ENCODE measurements around the gene HPCAL1. TPM values are rescaled to one million over a fixed set of nuclear protein-coding genes. Genes with fewer than 3 reads are reported as not detected.
"Not testable (repeated sequence)": the region's sequence is repeated elsewhere in the genome, so short reads cannot be mapped to it uniquely, and the experiment has no call there.

The HPCAL1 gene
- total RNA-seq, 2 experiments from 2014 or later = 109 to 114 TPM

DNA sequence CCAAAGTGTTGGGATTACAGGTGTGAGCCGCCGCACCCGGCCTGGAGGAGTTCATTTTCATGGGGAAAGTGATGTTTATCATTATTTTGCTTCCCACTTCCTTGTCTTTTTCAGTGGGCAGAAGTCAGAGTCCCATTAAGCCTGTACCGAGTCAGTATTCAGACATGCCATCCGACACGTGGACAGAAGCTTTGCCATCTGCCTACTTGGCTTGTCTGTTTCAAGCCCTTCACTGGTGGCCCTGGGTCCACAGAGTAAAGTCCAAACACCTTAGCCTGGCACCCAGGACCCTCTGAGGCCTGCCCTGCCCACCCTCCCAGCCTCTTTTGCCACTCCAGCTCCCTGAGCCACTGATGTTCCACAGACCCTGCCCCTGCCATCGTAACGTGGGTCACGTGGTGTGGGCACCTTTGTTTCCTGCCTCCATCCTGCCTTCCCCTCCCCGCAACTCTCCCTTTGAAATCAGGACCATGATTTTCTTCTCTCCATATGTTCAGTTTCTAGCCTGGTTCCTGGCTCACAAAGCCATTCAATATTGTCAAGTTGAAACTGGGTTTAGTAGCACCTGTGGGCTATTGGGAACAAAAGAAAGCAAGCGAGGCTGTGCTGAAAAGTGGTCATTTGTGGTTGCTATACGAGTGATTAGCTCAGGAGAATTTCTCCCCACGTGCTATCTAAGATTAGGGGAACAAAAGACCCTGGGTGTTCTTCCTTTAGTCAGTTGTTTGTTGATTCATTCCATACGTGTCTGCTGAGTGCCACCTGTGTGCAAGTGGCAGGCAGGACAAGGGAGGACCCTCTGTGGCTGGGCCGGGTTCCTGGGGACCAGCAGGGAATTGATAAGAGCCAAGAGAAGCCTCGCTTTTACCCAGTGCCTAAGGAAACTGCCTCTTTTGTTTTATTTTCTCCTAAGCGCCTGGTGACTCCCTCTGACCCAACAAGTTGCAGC is 150.5 kb downstream of the HPCAL1 start:
- Mint-ChIP-seq H3K9me3 (ENCODE audit: low read depth) (no peaks in the 10 kb centered on the region), H3K36me3 (ENCODE audit: low read depth) (peaks cover 4% of the 10 kb centered on the region), H3K4me1 (peaks cover 20% of the 10 kb centered on the region), H3K27me3 (no peaks in the 10 kb centered on the region), H3K4me3 (no peak overlapping the region), H3K27ac (no peak overlapping the region)
- ATAC-seq (no peak), DNase-seq (no peak)
- ChIA-PET POLR2A (no interaction called here), CTCF (no interaction called here)
- intact Hi-C loops (cut with DNase I, micrococcal nuclease) = no loop called here

DNA sequence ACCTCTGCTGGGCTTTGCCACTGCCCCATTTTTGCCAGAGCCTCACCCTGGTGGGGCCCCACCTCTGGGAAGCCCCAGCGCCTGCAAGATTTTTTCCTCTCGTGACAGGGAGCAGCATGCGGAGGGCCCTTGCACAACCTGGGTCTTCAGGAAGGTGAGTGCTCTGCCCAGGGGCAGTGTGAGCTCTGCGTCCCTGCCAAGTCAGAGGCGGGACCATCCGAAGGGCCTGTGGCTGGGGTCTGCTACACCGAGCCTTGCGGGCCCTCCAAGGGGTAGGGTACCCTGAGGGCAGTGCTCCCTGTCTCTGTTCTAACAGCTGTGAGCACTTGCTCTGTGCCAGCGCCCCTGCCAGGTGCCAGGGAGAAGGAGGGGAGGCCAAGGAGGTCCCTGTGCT is 151.2 kb downstream of the HPCAL1 start:
- CTCF ChIA-PET = no interaction called here
- POLR2A ChIA-PET = no interaction called here
- Mint-ChIP-seq H3K27ac (no peak overlapping the region), H3K36me3 (ENCODE audit: low read depth) (peaks cover 4% of the 10 kb centered on the region), H3K27me3 (peaks cover under 1% of the 10 kb centered on the region), H3K4me3 (no peak overlapping the region), H3K4me1 (peaks cover 20% of the 10 kb centered on the region), H3K9me3 (ENCODE audit: low read depth) (no peaks in the 10 kb centered on the region)
- ATAC-seq (no peak), DNase-seq (no peak)
- intact Hi-C loops (cut with DNase I, micrococcal nuclease) = no loop called here

DNA sequence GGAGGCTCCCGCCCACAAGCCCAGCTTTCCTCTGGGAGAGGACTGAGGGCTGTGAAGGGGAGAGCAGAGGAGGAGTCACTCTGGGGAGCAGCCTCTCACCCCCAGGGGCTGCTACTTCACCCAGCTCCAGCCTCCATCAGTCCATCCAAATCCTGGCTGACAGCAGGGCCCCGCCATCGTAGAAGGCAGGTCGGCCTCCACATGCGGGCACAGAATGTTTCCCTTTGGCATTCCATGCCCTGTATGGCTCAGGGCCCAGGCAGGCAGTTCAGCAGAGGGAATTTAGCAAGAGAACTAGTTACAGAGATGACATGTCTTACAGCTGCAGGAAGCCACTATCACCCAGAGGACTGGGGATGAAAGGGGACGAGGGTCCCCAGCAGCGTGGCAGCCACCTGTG is 151.8 kb downstream of the HPCAL1 start:
- DNase-seq (no peak), ATAC-seq (no peak)
- no peak overlapping the region for H3K27ac Mint-ChIP-seq
- peaks cover 4% of the 10 kb centered on the region for H3K36me3 Mint-ChIP-seq (ENCODE audit: low read depth)
- intact Hi-C loops (cut with DNase I, micrococcal nuclease) = no loop called here
- ChIA-PET CTCF (interaction anchor here (0.5 kb wide), 1 partner anchor 120 kb away, joined by 3 read pairs; no protein-coding TSS in a partner anchor), POLR2A (interaction anchor here (0.5 kb wide), 1 partner anchor 223 kb away, joined by 3 read pairs; no protein-coding TSS in a partner anchor)
- H3K27me3 Mint-ChIP-seq = peaks cover 2% of the 10 kb centered on the region
- H3K4me3 Mint-ChIP-seq = no peak overlapping the region
- no peaks in the 10 kb centered on the region for H3K9me3 Mint-ChIP-seq (ENCODE audit: low read depth)
- H3K4me1 Mint-ChIP-seq = peaks cover 17% of the 10 kb centered on the region

DNA sequence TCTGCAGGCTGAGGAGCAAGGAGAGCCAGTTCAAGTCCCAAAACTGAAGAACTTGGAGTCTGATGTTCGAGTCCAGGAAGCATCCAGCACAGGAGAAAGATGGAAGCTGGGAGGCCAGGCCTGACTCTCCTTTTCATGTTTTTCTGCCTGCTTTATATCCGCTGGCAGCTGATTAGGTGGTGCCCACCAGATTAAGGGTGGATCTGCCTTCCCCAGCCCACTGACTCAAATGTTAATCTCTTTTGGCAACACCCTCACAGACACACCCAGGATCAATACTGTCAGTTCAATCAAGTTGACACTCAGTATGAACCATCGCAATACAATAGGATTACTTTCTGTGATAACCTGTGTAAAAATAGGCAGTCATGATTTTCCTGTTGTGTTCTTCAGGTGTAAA is 154.5 kb downstream of the HPCAL1 start:
- H3K4me3 Mint-ChIP-seq; H3K36me3 Mint-ChIP-seq (ENCODE audit: low read depth); ATAC-seq; H3K27me3 Mint-ChIP-seq; DNase-seq; intact Hi-C loops (cut with DNase I, micrococcal nuclease); H3K9me3 Mint-ChIP-seq (ENCODE audit: low read depth); POLR2A ChIA-PET; H3K27ac Mint-ChIP-seq; H3K4me1 Mint-ChIP-seq: not testable (repeated sequence)
- CTCF ChIA-PET = interaction anchor here (1.1 kb wide), 1 partner anchor 54 kb away, joined by 3 read pairs; no protein-coding TSS in a partner anchor

DNA sequence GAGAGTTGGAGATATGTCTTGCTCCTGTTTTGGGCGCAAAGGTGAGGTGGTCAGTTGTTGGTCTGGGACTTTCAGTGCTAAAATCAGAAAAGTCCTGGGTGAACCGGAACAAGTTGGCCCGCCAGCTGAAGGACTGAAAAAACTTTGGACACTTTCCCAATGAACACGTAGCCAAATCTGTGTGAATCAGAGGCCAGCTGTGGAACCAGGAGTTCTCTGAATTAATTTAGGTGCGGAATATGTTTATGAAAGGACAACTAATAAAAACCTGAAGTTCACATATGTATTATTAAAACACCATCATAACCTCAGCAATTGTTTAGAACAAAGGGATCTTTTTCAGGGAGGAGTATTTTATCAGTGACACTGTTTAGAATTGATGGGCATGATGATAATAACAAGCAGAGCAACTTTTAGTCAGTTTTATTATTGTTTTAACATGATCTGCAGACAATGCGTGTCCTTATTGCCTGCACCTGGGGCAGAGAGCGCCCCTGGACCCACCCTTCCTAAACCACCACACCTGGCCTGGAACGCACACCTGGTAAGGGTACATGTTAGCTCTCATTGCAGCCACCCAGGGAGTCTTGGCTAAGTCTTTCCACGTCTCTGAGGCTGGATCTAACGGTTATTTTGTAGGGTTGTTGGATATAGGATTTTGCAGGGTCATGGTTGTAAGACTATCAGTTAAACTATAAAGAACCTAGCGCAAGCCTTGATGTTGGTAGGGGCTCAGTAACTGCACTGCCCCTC is 155.3 kb downstream of the HPCAL1 start:
- peaks cover 4% of the 10 kb centered on the region for H3K4me1 Mint-ChIP-seq
- no peak for DNase-seq
- POLR2A ChIA-PET = no interaction called here
- ATAC-seq = no peak
- H3K27me3 Mint-ChIP-seq = peaks cover 2% of the 10 kb centered on the region
- H3K27ac Mint-ChIP-seq = no peak overlapping the region
- intact Hi-C loops (cut with DNase I, micrococcal nuclease) = no loop called here
- no peak overlapping the region for H3K4me3 Mint-ChIP-seq
- CTCF ChIA-PET = interaction anchor here (0.7 kb wide), 1 partner anchor 48 kb away, joined by 4 read pairs; no protein-coding TSS in a partner anchor
- no peaks in the 10 kb centered on the region for H3K9me3 Mint-ChIP-seq (ENCODE audit: low read depth)
- no peaks in the 10 kb centered on the region for H3K36me3 Mint-ChIP-seq (ENCODE audit: low read depth)

DNA sequence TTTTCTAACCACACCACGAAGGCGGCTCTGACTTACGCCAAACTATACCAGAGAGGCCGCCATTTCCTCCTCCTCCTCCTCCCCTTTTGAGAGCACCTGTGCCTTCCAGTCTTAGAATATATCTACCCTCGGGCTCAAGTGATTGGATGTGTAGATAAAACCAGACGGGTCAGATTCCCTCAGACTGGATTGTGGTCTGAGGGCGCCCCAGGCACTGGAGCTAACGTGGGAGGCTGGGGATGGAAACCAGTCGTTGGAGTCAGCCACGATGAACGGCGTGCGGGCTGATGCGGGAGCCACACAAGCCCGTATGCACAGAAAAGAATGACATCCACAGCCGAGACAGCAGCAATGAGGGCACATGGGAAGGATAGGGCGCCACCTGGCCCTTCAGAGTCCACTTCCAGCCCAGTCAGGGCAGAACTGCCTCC is 157.7 kb downstream of the HPCAL1 start:
- ATAC-seq (peak; percentile 30), DNase-seq (no peak)
- Mint-ChIP-seq H3K27me3 (peaks cover 2% of the 10 kb centered on the region), H3K4me1 (no peaks in the 10 kb centered on the region), H3K4me3 (no peak overlapping the region), H3K36me3 (ENCODE audit: low read depth) (no peaks in the 10 kb centered on the region), H3K27ac (no peak overlapping the region), H3K9me3 (ENCODE audit: low read depth) (no peaks in the 10 kb centered on the region)
- POLR2A ChIA-PET = no interaction called here
- CTCF ChIA-PET = interaction anchor here (0.8 to 1.4 kb wide), 2 partner anchors 9 to 26 kb away, joined by 4 read pairs; no protein-coding TSS in a partner anchor
- intact Hi-C loops (cut with DNase I, micrococcal nuclease) = no loop called here

DNA sequence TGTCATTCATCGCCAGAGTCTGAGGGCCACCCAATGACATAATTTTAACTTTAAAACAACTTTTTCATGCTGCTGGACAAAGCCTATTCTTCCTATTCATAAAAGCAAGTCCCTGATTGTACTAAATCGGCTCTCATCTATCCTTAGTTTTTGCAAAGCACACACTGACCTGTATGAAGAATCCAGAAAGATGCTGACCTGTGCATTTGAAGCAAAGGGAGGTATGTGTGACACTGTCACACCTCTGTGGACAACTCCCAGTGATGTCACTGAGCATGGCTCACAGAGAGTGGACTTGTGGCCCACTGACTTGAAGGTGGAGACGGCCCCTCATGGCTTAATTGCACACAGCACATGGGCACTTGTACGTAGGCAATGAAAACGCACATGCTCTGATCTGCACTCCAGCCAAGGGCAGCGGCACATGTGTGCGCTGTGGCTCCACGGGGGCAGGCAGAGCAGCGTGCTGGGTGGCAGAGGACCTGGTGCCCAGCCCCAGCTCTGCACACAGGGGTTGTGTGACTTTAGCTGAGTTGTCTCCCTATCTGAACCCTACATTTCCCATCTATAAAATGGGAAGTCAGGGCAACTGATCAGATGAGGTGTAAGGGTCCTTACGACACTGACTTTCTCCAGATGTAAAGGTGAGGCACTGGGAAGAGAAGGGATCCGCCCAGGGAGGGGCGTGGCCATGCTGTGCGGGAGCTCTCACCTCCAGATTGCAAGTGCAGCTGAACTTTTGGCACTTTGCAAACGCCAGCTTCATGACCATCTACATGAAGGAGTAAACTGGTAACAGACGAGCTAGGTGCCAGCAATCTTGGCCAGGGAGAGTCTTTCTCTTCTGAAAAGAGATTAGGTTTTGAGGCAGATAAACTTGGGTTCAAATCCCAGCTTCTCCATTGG is 159.7 kb downstream of the HPCAL1 start:
- no peaks in the 10 kb centered on the region for H3K36me3 Mint-ChIP-seq (ENCODE audit: low read depth)
- POLR2A ChIA-PET = no interaction called here
- no peak for DNase-seq
- H3K4me3 Mint-ChIP-seq = no peak overlapping the region
- intact Hi-C loops (cut with DNase I, micrococcal nuclease) = no loop called here
- no peak for ATAC-seq
- CTCF ChIA-PET = interaction anchor here (0.8 kb wide), 1 partner anchor 389 kb away, joined by 3 read pairs; no protein-coding TSS in a partner anchor
- H3K27ac Mint-ChIP-seq = no peak overlapping the region
- no peaks in the 10 kb centered on the region for H3K4me1 Mint-ChIP-seq
- H3K27me3 Mint-ChIP-seq = peaks cover 2% of the 10 kb centered on the region
- H3K9me3 Mint-ChIP-seq (ENCODE audit: low read depth) = no peaks in the 10 kb centered on the region

DNA sequence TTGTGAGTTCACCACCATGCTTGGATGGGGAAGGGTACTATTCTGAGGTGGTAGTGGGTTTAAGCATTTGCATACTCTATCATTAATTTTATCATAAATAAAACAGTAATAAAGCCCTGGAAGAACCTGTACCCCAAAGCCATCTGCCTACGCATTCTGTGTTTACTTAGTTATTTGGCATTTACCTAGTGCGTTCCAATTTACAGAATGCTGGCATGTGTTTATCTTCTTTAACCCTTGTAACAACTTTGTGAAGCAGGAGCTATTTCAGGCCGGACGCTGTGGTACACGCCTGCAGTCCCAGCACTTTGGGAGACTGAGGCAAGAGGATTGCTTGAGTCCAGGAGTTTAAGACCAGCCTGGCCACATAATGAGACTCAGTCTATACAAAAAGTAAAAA is 163.2 kb downstream of the HPCAL1 start:
- no peaks in the 10 kb centered on the region for H3K4me1 Mint-ChIP-seq
- no peaks in the 10 kb centered on the region for H3K9me3 Mint-ChIP-seq (ENCODE audit: low read depth)
- intact Hi-C loops (cut with DNase I, micrococcal nuclease) = no loop called here
- no peaks in the 10 kb centered on the region for H3K36me3 Mint-ChIP-seq (ENCODE audit: low read depth)
- no peak overlapping the region for H3K27ac Mint-ChIP-seq
- POLR2A ChIA-PET = no interaction called here
- no peaks in the 10 kb centered on the region for H3K27me3 Mint-ChIP-seq
- CTCF ChIA-PET = no interaction called here
- no peak for ATAC-seq
- no peak for DNase-seq
- no peak overlapping the region for H3K4me3 Mint-ChIP-seq

DNA sequence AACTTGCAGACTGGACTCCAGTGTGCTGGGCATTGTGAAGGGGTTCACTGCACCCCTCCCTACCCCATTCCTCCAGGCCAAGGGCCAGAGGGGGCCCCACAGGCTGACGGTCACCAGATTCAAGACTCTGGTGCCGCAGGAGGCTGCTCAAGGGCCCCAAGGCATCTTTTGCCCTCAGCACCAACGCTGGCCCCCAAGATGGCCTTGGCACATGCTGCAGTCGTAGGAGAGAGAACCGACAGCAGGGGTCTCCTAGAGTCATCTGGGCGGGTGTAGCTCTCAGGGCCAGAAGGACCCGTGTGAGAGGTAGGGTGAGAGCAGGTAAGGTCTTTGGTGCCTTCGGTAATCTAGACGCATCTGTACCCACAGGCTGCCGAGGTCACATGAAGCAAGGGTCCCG is 164.1 kb downstream of the HPCAL1 start:
- CTCF ChIA-PET = interaction anchor here (0.6 kb wide), 1 partner anchor 712 kb away, joined by 3 read pairs; no protein-coding TSS in a partner anchor
- no peaks in the 10 kb centered on the region for H3K9me3 Mint-ChIP-seq (ENCODE audit: low read depth)
- no peaks in the 10 kb centered on the region for H3K4me1 Mint-ChIP-seq
- POLR2A ChIA-PET = no interaction called here
- no peak overlapping the region for H3K27ac Mint-ChIP-seq
- H3K36me3 Mint-ChIP-seq (ENCODE audit: low read depth) = no peaks in the 10 kb centered on the region
- DNase-seq (no peak), ATAC-seq (no peak)
- no peak overlapping the region for H3K4me3 Mint-ChIP-seq
- intact Hi-C loops (cut with DNase I, micrococcal nuclease) = no loop called here
- no peaks in the 10 kb centered on the region for H3K27me3 Mint-ChIP-seq

DNA sequence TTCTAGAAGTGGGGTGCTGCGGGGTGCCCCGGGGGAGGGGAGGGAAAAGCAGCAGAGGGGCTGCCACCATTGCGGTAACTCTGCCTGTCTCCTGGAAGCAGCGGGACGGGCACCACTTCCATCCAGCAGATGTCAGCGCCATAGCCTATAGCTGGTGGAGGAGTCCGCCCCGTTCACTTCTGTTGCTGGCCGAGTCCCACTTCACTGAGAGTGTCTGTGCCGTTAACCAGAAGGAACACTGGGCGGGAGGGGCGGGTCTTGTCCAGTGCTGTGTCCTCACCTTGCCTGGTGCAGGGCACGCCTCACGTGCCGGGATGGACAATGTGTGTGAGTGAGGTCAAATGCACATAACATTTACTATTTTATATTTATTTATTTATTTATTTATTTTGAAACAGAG is 164.7 kb downstream of the HPCAL1 start:
- Mint-ChIP-seq H3K27ac (no peak overlapping the region), H3K27me3 (no peaks in the 10 kb centered on the region), H3K9me3 (ENCODE audit: low read depth) (no peaks in the 10 kb centered on the region), H3K4me1 (no peaks in the 10 kb centered on the region), H3K36me3 (ENCODE audit: low read depth) (no peaks in the 10 kb centered on the region), H3K4me3 (no peak overlapping the region)
- DNase-seq (no peak), ATAC-seq (no peak)
- ChIA-PET CTCF (no interaction called here), POLR2A (no interaction called here)
- intact Hi-C loops (cut with DNase I, micrococcal nuclease) = no loop called here

DNA sequence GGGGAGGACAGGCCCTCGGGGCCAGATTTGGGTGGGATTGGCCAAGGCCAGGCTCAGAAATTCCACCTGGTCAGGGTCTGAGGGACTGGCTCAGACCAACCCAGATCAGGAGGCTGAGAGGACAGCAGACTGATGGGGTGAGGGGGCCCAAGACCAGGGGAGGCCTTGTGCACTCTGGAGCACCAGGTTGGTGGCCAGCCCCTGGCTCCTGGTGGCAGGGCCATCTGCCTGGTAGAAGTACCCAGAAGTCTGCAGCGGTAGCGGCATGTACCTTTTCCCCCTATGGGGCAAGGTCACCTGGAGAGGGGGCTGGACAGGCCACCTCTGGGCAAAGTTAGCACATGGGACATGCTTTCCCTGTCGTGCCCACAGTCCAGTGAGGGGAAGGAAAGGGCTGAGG is 166.6 kb downstream of the HPCAL1 start:
- CTCF ChIA-PET = no interaction called here
- Mint-ChIP-seq H3K27me3 (no peaks in the 10 kb centered on the region), H3K27ac (no peak overlapping the region), H3K4me3 (no peak overlapping the region), H3K9me3 (ENCODE audit: low read depth) (no peaks in the 10 kb centered on the region), H3K4me1 (no peaks in the 10 kb centered on the region), H3K36me3 (ENCODE audit: low read depth) (no peaks in the 10 kb centered on the region)
- DNase-seq (no peak), ATAC-seq (no peak)
- POLR2A ChIA-PET = no interaction called here
- intact Hi-C loops (cut with DNase I, micrococcal nuclease) = no loop called here
